ENCODE measurements around the gene WDR45B.
A peak's percentile ranks its signal among the peaks of the same experiment; 100 is the strongest.

The WDR45B gene

GRCh38 chr17:82601447-82602000, 46.7 kb downstream of the WDR45B start:
- DNase-seq (ENCODE audit: low read depth in 1 of 2, low spot score in 1 of 2), result no peak

- DNase-seq (ENCODE audit: low read depth in 1 of 2, low spot score in 1 of 2), result no peak
Observed at GRCh38 chr17:82600731-82601446, 47.4 kb downstream of the WDR45B start.

DNA sequence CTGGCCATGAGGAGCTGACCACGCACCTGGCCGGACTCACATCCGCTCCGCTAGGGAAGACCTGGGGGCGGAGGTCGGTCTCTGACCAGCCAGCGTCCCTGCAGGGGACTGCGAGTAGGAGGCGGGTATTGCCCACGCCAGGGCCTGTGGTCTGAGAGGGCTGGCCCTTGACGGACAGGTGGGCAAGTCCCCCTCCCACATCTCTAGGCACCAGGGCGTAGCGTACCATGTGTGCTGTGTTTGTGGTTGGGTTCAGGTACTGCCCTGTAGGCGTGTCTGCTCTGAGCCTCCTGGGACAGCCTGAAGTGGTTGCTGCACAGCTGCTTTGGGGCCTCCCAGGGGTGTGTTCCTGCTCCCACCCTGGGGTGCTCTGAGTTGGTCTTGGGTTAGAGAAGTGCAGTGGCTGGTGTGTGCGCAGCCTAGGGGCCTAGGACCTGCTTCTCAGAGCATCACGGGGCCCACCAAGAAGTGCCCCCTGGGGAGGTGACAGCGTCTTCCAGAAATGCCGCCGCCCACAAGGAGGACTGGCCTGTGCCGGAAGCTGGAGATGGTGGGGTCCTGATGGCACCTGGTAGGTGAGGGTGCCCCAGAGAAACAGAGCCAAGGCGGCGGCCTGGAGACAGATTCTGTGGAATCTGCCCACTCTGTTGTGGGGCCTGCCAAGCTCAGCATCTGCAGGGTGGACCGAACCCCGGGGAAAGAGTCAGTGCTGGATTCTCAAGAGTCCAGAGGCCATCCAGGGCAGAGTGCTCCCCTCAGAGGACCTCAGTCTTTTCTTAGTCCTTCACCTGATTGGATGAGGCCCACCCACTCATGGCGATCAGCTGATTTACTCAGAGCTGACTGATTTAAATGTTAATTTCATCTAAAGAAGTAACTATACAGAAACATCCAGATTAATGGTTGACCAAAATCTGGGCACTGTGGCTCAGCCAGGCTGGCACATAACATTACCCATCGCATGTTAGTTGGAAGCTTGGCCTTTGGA, 48.3 kb downstream of the WDR45B start:
- no peak for DNase-seq (ENCODE audit: low read depth in 1 of 2, low spot score in 1 of 2)

- DNase-seq (ENCODE audit: low read depth in 1 of 2, low spot score in 1 of 2), result no peak
Observed at GRCh38 chr17:82598256-82599119, 49.8 kb downstream of the WDR45B start.

- no peak for DNase-seq (ENCODE audit: low read depth in 1 of 2, low spot score in 1 of 2)
Observed at GRCh38 chr17:82596837-82597672, 51.2 kb downstream of the WDR45B start.

GRCh38 chr17:82596296-82596695, 51.9 kb downstream of the WDR45B start:
- DNase-seq (ENCODE audit: low read depth in 1 of 2, low spot score in 1 of 2), result no peak

DNA sequence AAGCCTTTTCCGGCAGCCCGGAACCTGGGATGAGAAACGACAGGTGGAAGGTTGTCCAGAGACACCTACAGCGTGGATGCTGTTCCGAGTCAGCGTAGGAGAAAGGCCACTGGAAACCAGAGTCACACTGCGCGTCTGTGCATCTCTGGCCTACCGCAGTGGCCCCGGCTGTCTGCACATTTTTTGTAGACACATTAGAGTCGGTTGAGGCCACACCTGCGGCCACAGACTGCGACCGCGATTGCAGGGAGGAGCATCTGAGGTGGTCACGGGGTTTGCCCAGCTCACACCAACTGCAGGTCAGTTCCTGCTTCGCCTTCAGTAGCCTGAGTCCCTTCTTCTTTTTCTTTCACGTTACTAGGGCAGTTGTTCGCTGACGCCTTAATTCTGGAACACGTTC, 52.4 kb downstream of the WDR45B start:
- DNase-seq (ENCODE audit: low read depth in 1 of 2, low spot score in 1 of 2), result no peak

DNA sequence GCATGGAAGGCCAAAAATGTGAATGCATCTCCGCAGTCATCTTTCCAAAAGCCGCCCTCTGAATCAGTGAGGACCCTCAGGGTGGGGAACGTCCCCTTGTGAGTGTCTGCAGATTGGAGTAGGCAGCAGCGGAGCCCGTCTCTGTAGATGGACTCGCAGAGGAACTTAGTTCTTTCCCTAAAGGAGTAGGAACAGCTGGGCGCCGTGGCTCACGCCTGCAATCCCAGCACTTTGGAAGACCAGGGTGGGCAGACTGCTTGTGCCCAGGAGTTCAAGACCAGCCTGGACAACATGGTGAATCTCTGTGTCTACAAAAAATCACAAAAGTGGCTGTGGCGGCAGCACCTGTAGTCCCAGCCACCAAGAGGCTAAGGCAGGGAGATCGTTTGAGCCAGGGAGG, 53.7 kb downstream of the WDR45B start:
- DNase-seq (ENCODE audit: low read depth in 1 of 2, low spot score in 1 of 2), result no peak

GRCh38 chr17:82593590-82594087, 54.6 kb downstream of the WDR45B start:
- no peak for DNase-seq (ENCODE audit: low read depth in 1 of 2, low spot score in 1 of 2)

DNA sequence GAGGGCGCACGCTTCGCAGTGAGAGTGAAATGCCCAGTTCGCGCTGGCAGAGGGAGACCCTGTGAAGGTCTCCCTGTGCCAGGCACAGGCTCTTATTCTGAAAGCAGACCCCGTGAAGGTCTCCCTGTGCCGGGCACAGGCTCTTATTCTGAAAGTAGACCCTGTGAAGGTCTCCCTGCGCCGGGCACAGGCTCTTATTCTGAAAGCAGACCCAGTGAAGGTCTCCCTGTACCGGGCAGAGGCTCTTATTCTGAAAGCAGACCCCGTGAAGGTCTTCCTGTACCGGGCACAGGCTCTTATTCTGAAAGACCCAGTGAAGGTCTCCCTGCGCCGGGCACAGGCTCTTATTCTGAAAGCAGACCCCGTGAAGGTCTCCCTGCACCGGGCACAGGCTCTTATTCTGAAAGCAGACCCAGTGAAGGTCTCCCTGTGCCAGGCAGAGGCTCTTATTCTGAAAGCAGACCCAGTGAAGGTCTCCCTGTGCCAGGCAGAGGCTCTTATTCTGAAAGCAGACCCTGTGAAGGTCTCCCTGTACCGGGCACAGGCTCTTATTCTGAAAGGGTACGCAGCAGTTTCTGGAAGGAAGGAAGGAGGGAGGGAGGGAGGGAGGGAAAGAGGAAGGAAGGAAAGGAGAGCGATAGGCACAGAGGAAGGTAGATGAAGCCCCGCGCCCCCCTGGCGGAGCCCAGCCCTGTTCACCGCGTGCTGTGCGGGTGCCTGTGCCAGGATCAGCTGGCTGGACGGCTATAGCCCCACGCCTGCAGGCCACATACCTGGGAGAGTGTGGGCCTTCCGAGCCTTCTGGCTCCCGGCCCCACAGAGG, 55.3 kb downstream of the WDR45B start:
- DNase-seq (ENCODE audit: low read depth in 1 of 2, low spot score in 1 of 2), result peak; percentile 16 to 44

DNA sequence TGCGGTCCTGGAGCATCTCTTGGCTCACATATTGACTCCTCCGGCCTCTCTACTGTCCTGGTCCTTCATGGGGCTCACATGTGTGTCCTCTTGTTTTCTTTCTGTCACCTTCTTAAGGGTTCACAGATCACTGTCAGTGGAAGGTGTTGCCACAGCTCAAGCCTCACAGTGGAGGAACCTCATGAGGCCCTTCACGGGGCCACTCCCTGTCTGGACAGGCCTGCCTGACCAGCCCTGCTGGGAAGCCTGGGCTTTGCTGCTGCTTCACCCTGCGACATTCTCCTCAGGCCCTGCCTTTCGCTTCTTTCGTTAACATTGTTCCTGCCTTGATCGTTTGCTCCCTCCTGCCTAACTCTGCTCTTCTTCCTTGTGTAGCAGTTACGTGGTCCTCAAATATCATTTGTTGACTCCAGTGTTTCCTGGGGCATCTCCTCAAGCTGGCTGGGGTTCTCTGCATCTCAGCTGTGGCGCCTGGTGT, 55.9 kb downstream of the WDR45B start:
- no peak for DNase-seq (ENCODE audit: low read depth in 1 of 2, low spot score in 1 of 2)

GRCh38 chr17:82590881-82591539, 57.2 kb downstream of the WDR45B start:
- DNase-seq (ENCODE audit: low read depth in 1 of 2, low spot score in 1 of 2), result no peak

- no peak for DNase-seq (ENCODE audit: low read depth in 1 of 2, low spot score in 1 of 2)
Observed at GRCh38 chr17:82590216-82590615, 58.0 kb downstream of the WDR45B start.

GRCh38 chr17:82589851-82590180, 58.4 kb downstream of the WDR45B start:
- no peak for DNase-seq (ENCODE audit: low read depth in 1 of 2, low spot score in 1 of 2)

DNA sequence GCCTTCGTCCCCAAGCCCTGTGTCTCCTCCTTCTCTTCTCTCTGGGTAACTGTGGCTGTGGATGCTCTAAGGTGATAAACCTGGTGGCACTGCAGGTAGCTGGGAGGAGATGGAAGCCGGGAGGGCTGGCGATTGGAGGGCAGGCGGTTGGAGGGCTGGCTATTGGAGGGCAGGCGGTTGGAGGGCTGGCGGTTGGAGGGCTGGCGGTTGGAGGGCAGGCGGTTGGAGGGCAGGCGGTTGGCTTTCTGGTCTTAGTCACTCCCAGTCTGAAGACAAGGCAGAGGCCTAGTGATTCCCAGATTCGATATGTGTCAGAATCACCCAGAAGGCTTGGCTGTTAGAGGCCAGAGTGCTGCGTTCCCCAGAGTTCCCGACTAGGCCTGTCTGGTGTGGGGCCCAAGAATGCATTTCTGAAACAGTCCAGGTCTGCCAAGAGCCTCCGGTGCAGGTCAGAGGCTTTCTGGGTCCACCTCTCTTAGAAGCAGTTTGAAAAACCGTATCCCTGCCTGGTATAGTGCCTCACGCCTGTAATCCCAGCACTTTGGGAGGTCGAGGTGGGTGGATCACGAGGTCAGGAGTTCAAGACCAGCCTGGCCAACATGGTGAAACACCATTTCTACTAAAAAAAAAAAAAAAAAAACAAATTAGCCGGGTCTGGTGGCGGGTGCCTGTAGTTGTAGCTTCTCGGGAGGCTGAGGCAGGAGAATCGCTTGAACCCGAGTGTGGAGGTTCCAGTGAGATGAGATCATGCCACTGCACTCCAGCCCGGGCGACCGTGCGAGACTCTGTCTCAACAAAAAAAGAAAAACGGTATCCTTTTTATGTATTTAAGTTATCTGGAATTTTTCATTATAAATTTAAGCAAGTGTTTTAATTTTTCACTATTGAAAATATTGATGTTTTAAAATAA, 59.7 kb downstream of the WDR45B start:
- no peak for DNase-seq (ENCODE audit: low read depth in 1 of 2, low spot score in 1 of 2)

DNA sequence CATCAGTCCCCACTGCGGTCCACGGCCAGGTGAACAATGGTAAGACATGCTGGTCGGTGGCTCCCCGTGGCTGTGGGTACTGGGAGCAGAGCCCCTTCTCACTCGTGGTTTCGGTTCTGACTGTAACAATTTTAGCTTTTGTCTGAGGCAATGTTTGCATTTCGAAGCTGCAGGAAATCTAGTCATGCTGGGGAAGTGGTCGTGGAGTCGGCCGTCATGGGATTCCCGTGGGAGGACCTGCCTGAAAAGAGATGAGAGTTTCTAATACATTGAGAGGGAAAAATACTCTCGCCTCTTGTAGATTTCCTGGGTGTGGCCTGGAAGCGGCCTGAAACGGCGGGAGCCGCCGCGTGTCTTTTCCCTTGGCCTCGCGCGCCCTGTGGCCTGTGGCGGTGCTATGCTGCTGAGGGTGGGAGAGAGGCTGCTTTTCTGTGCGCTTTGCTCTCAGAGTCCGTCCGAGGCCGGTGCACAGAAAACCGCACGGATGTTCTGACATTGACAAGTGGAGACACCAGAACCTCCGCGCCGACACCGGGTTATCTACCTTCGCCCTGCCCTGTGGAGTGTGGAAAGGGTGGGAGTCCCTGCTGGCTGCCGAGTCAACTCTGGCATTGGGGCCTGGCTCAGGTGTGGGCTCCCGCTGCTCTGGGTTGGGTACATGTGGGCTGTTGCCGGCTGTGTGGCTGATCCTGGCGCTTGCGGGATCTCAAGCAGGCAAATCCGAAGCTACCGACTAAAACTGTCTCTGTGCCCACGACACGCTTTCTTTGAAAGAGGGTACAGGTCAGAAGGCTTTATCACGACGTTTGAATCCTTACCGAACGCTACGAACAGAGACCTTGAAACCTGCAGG, 60.8 kb downstream of the WDR45B start:
- DNase-seq (ENCODE audit: low read depth in 1 of 2, low spot score in 1 of 2), result no peak

Data from activated CD4-positive, alpha-beta T cell treated with anti-CD3 and anti-CD28 coated beads, Interleukin-2, amount 50 U/mL, for 24 hours (primary cell).